Testis (tissue), 3 donors: ENCODE measurements around the gene KRT7. TPM values are rescaled to one million over a fixed set of nuclear protein-coding genes. Genes with fewer than 3 reads are reported as not detected.

Source experiments
- DNase-seq: peaks from one replicate; pipeline ENCODE4 v3.0.0-alpha.2; 2019
- H3K27ac ChIP-seq, 2 donors: fragments of 200-600 bp; sonication (generic); one replicate each; pipeline ENCODE4 v1.5.1; 2019
- H3K27me3 ChIP-seq: fragments of 200-600 bp; sonication (generic); one replicate; pipeline ENCODE4 v1.5.1; 2019
- H3K36me3 ChIP-seq: fragments of 200-600 bp; sonication (generic); one replicate; pipeline ENCODE4 v1.5.1; 2017; ENCODE audit warnings: low read depth; ENCODE audit errors: missing control alignments
- H3K4me1 ChIP-seq: fragments of 200-600 bp; sonication (generic); one replicate; pipeline ENCODE4 v1.5.1; 2019
- H3K4me3 ChIP-seq, 2 donors: fragments of 200-600 bp; sonication (generic); one replicate each; pipeline ENCODE4 v1.5.1; 2017 to 2019
- H3K9me3 ChIP-seq: fragments of 200-600 bp; sonication (generic); one replicate; pipeline ENCODE4 v1.5.1; 2017
- POLR2A ChIP-seq: fragments of 450-650 bp; IDR thresholded peaks from one replicate; pipeline ENCODE4 v1.6.1; 2017; ENCODE audit warnings: antibody characterized with exemption, mild to moderate bottlenecking, moderate library complexity
- WGBS, 2 donors: methylation state at CpG; one replicate each; pipeline ENCODE4 v1.1.5; 2018; 5-methylcytosine and 5-hydroxymethylcytosine counted together
- intact Hi-C: fragments of 100-400 bp; cut with DNase I; formaldehyde crosslinking; loops from one replicate; pipeline ENCODE4 v1.15.1; 2023; ENCODE audit warnings: low total_unique reads
- polyA plus RNA-seq: library from polyadenylated mRNA; stranded (reverse); fragments of 350-450 nt; fragmentation: Illumina TruSeq; extraction: RNeasy Lipid Tissue Mini Kit (QIAGEN cat#74804); gene quantifications from one replicate; pipeline ENCODE4 v1.2.3, GENCODE V29; 2014; ENCODE audit warnings: low read depth, low replicate concordance; ENCODE audit not compliant: insufficient read depth
- total RNA-seq, 2 donors: library from RNA; depleted of rRNA; stranded (reverse); fragments of >200 nt; gene quantifications; one replicate each; pipeline ENCODE4 v1.2.3, GENCODE V29; 2016
- TF ChIP-seq, protein P1 (sequence below), 3 experiments: fragments of 450-650 bp in 2 of 3; fragments of 200-600 bp in 1 of 3; sonication (generic) in 1 of 3; IDR thresholded peaks; one replicate each; pipeline ENCODE4 v1.5.1; 2016 to 2019; ENCODE audit warnings: antibody characterized with exemption in 3 of 3, mild to moderate bottlenecking in 2 of 3, moderate library complexity in 1 of 3

KRT7 gene
- total and polyA plus RNA-seq, 3 donors from 2014 or later: 3.3 to 19.3 (median 6.9) TPM

DNA sequence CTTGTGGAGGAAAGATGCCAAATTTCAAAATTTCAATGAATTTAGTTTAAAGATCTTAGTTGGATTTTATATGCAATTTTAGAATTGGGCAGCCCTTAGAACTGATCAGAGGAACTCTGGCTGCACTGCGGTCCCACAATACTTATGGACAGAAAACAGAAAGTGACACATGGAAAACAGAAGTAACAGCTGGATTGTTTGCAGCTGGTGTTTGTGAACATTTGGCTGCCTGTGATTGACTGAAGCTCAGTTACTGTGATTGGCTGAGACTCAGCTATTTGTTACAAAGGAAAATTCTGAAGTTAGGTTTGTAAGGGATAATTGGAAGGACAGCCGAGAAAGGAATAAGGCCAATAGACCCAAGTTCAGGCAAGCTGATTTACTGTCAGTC, 31.4 kb downstream of the KRT7 start:
- DNase-seq: no peak
- intact Hi-C loops: no loop called here
- WGBS, 2 donors: 84 to 92% methylated on average over 2 of the region's 2 CpGs
- Histone ChIP-seq H3K9me3 (no peaks in the 10 kb centered on the region), H3K4me3 (no peak overlapping the region), H3K4me1 (no peaks in the 10 kb centered on the region), H3K36me3 (no peaks in the 10 kb centered on the region), H3K27me3 (no peaks in the 10 kb centered on the region), H3K27ac (no peak overlapping the region)
- TF ChIP-seq, protein P1, sequence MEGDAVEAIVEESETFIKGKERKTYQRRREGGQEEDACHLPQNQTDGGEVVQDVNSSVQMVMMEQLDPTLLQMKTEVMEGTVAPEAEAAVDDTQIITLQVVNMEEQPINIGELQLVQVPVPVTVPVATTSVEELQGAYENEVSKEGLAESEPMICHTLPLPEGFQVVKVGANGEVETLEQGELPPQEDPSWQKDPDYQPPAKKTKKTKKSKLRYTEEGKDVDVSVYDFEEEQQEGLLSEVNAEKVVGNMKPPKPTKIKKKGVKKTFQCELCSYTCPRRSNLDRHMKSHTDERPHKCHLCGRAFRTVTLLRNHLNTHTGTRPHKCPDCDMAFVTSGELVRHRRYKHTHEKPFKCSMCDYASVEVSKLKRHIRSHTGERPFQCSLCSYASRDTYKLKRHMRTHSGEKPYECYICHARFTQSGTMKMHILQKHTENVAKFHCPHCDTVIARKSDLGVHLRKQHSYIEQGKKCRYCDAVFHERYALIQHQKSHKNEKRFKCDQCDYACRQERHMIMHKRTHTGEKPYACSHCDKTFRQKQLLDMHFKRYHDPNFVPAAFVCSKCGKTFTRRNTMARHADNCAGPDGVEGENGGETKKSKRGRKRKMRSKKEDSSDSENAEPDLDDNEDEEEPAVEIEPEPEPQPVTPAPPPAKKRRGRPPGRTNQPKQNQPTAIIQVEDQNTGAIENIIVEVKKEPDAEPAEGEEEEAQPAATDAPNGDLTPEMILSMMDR (IDR thresholded peaks at IDR 0.05): no peak
- TF ChIP-seq POLR2A: no peak

DNA sequence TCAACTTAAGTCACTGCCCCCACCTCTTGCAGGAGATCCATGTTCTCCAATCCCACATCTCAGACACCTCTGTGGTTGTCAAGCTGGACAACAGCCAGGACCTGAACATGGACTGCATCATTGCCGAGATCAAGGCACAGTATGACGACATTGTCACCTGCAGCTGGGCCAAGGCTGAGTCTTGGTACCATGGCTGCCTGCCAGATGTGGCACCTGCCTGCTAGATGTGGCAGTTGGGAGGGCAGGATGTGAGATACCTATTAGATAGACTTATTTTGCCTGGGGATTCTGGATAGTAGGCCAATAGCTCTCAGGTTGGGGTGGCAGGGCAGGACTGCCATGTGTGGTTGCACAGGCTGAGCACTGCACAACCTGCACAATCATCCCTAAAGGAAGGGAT, 33.5 kb downstream of the KRT7 start:
- Histone ChIP-seq H3K27ac (no peak overlapping the region), H3K9me3 (no peaks in the 10 kb centered on the region), H3K4me1 (no peaks in the 10 kb centered on the region), H3K27me3 (no peaks in the 10 kb centered on the region), H3K4me3 (no peak overlapping the region), H3K36me3 (no peaks in the 10 kb centered on the region)
- no peak for TF ChIP-seq POLR2A
- TF ChIP-seq, protein P1 (IDR thresholded peaks at IDR 0.05): no peak
- DNase-seq: no peak
- WGBS, 2 donors: 97 to 100% methylated on average over 1 to 2 of the region's 2 CpGs
- intact Hi-C loops: no loop called here

DNA sequence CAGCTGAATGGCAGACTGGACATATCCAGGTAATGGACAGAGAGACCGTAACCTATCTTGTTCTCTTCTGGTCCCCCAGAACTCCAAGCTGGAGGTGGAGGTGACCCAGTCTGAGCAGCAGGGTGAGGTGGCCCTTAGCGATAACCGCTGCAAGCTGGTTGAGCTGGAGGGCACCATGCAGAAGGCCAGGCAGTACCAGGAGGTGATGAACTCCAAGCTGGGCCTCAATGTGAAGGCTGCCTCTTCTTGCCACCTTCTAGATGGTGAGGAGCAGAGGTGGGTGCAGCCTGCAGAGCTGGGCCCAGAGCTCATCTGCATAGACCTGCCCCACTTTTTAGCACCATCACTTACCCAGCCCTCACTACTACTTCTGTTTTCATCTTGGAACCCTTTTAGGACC, 34.2 kb downstream of the KRT7 start:
- no peaks in the 10 kb centered on the region for H3K36me3 ChIP-seq
- no peaks in the 10 kb centered on the region for H3K4me1 ChIP-seq
- no peaks in the 10 kb centered on the region for H3K9me3 ChIP-seq
- H3K27ac ChIP-seq: no peak overlapping the region
- intact Hi-C loops: no loop called here
- H3K27me3 ChIP-seq: no peaks in the 10 kb centered on the region
- TF ChIP-seq, protein P1 (IDR thresholded peaks at IDR 0.05): no peak
- TF ChIP-seq POLR2A: no peak
- WGBS, 2 donors: 100% methylated on average over 3 of the region's 3 CpGs
- no peak overlapping the region for H3K4me3 ChIP-seq
- DNase-seq: no peak

DNA sequence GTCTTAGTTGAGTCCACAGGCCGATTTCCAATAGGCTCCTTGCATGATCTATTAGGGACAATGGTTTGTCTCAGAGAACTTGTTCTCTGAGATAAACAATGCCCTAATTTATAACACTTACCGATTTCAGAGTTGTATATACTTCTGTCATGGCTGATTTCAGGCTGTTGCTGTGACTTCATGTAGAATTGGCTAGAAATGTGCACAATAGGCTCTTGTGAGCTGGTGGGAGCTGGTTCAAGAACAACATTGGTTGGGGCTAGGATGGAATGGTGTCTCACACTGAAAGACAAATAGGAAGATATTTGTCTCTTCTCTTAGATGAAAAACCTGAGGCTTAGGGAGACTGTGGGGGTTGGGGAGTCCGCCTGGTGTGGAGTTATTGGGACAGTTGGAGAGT, 34.7 kb downstream of the KRT7 start:
- no peaks in the 10 kb centered on the region for H3K36me3 ChIP-seq
- no peak overlapping the region for H3K4me3 ChIP-seq
- TF ChIP-seq, protein P1 (IDR thresholded peaks at IDR 0.05): no peak
- TF ChIP-seq POLR2A: no peak
- intact Hi-C loops: no loop called here
- WGBS, 2 donors: 79 to 91% methylated on average over 3 of the region's 3 CpGs
- no peaks in the 10 kb centered on the region for H3K9me3 ChIP-seq
- no peaks in the 10 kb centered on the region for H3K27me3 ChIP-seq
- no peak overlapping the region for H3K27ac ChIP-seq
- H3K4me1 ChIP-seq: no peaks in the 10 kb centered on the region
- DNase-seq: no peak

DNA sequence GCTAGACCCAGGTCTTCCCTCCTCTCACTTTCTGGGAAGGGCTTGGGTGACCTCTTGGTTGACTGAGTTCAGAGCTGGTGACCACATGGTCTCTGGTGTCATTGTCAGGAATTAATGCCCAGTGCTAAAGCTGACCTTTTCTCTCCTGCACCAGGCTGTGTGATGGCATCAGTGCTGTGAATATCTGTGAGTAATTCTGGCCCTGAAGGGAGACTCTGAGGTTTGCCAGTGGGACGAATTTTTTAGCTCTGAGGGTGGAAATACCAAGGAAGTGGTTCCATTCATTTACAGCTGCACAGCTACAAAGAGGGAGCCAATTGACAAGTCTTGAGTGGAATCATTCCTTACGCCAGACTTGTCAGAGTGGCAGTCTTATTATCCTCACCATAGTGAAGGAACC, 35.2 kb downstream of the KRT7 start:
- Histone ChIP-seq H3K4me3 (no peak overlapping the region), H3K27me3 (no peaks in the 10 kb centered on the region), H3K27ac (no peak overlapping the region), H3K4me1 (no peaks in the 10 kb centered on the region), H3K36me3 (no peaks in the 10 kb centered on the region), H3K9me3 (no peaks in the 10 kb centered on the region)
- no peak for DNase-seq
- 89 to 96% methylated on average over 2 of the region's 2 CpGs for WGBS, 2 donors
- TF ChIP-seq POLR2A: no peak
- TF ChIP-seq, protein P1 (IDR thresholded peaks at IDR 0.05): no peak
- intact Hi-C loops: no loop called here
